Measurements from ENCODE around the gene PRKCA. TPM values are rescaled to one million over a fixed set of nuclear protein-coding genes. Genes with fewer than 3 reads are reported as not detected.

PRKCA gene
- total RNA-seq, 1 experiment from 2014 or later = 29.5 TPM

DNA sequence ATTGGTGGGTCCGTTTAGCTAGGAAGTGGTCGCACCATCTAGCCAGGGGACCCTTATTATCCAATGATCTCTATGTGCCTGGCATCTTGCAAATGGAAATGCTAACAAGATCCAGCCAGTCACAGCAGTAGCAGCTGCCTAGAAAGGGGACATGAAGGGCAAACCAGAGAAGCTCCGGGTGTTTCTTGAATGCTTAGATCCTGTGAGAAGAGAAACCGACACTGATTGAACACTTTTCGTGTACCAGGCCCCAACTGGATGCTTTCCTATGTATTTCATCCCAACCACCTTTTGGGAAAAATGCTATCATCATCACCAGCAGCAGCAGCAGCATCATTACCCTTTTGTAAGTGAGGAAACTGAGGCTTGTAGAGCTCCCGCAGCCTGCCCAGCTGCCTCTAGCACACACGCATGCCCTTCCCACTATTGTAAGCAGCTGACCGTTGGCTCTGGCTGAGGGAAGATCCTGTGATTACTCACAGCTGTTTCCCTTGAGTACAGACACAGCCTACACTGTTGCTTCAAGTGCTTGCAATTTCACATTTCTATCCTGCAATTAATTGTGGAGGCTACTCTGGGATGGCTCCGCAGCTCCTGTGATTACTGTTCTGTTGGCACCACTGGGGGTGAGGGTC lies 351.8 kb downstream of the PRKCA start:
- H3K27ac Mint-ChIP-seq = no peak overlapping the region
- no peak for ATAC-seq

DNA sequence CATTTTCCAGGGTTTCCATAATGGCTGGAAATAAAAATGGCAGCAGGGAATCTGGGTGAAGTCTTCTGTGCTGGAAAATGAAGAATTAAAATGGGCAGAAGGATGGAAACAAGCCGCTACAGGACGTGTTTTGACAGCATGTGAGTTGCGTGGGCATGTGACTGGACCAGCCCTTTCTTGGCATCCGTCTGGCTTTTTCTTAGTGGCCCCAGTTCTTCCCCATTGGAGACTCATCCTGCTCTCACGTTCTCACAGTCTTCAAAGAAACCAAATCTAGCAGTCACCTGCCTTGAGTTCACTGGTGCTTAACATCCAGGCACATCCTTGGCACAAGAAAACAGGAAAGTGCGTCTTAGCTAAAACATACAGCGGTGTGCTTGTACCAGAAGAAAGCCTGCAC lies 352.4 kb downstream of the PRKCA start:
- ATAC-seq (no peak), DNase-seq (ENCODE audit: low spot score) (no peak)
- Mint-ChIP-seq H3K4me1 (peaks cover 11% of the 10 kb centered on the region; the same call in 1 of the 2 replicates), H3K27me3 (ENCODE audit: low read depth) (no peaks in the 10 kb centered on the region), H3K4me3 (no peak overlapping the region), H3K36me3 (peaks cover 13% of the 10 kb centered on the region), H3K9me3 (peaks cover 6% of the 10 kb centered on the region), H3K27ac (no peak overlapping the region)
- CTCF ChIA-PET = interaction anchor here (1.0 kb wide), 1 partner anchor 19 kb away, joined by 3 read pairs; no protein-coding TSS in a partner anchor
- POLR2A ChIA-PET = interaction anchor here (0.6 kb wide), 1 partner anchor 523 kb away, joined by 4 read pairs; no protein-coding TSS in a partner anchor
- TF ChIP-seq ESRRA (CRISPR knock-in tag; IDR thresholded peaks at IDR 0.05; ENCODE audit: borderline replicate concordance) (no peak), SP1 (CRISPR knock-in tag; conservative IDR thresholded peaks at IDR 0.05) (no peak), PREB (CRISPR knock-in tag; IDR thresholded peaks at IDR 0.05; ENCODE audit: borderline replicate concordance) (no peak), NR3C1 (CRISPR knock-in tag; conservative IDR thresholded peaks at IDR 0.05; ENCODE audit: low read depth) (no peak), TP53 (CRISPR knock-in tag; IDR thresholded peaks at IDR 0.05) (no peak), ATF2 (CRISPR knock-in tag; IDR thresholded peaks at IDR 0.05; ENCODE audit: borderline replicate concordance, low read depth) (no peak), NFE2L1 (CRISPR knock-in tag; IDR thresholded peaks at IDR 0.05) (no peak), ZNF232 (CRISPR knock-in tag; IDR thresholded peaks at IDR 0.05) (no peak), ZNF281 (CRISPR knock-in tag; IDR thresholded peaks at IDR 0.05) (no peak), TEAD4 (CRISPR knock-in tag; IDR thresholded peaks at IDR 0.05) (no peak), MAX (CRISPR knock-in tag; IDR thresholded peaks at IDR 0.05) (no peak)
- TF ChIP-seq, protein P1, sequence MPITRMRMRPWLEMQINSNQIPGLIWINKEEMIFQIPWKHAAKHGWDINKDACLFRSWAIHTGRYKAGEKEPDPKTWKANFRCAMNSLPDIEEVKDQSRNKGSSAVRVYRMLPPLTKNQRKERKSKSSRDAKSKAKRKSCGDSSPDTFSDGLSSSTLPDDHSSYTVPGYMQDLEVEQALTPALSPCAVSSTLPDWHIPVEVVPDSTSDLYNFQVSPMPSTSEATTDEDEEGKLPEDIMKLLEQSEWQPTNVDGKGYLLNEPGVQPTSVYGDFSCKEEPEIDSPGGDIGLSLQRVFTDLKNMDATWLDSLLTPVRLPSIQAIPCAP (CRISPR knock-in tag; IDR thresholded peaks at IDR 0.05) = no peak
- TF ChIP-seq, protein P2, sequence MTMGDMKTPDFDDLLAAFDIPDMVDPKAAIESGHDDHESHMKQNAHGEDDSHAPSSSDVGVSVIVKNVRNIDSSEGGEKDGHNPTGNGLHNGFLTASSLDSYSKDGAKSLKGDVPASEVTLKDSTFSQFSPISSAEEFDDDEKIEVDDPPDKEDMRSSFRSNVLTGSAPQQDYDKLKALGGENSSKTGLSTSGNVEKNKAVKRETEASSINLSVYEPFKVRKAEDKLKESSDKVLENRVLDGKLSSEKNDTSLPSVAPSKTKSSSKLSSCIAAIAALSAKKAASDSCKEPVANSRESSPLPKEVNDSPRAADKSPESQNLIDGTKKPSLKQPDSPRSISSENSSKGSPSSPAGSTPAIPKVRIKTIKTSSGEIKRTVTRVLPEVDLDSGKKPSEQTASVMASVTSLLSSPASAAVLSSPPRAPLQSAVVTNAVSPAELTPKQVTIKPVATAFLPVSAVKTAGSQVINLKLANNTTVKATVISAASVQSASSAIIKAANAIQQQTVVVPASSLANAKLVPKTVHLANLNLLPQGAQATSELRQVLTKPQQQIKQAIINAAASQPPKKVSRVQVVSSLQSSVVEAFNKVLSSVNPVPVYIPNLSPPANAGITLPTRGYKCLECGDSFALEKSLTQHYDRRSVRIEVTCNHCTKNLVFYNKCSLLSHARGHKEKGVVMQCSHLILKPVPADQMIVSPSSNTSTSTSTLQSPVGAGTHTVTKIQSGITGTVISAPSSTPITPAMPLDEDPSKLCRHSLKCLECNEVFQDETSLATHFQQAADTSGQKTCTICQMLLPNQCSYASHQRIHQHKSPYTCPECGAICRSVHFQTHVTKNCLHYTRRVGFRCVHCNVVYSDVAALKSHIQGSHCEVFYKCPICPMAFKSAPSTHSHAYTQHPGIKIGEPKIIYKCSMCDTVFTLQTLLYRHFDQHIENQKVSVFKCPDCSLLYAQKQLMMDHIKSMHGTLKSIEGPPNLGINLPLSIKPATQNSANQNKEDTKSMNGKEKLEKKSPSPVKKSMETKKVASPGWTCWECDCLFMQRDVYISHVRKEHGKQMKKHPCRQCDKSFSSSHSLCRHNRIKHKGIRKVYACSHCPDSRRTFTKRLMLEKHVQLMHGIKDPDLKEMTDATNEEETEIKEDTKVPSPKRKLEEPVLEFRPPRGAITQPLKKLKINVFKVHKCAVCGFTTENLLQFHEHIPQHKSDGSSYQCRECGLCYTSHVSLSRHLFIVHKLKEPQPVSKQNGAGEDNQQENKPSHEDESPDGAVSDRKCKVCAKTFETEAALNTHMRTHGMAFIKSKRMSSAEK (CRISPR knock-in tag; IDR thresholded peaks at IDR 0.05; ENCODE audit: borderline replicate concordance) = no peak

More for the DNA sequence above, 351.8 kb downstream of the PRKCA start:
- Mint-ChIP-seq H3K36me3 (peaks cover 13% of the 10 kb centered on the region), H3K27me3 (ENCODE audit: low read depth) (no peaks in the 10 kb centered on the region), H3K4me3 (no peak overlapping the region), H3K9me3 (peaks cover 6% of the 10 kb centered on the region), H3K4me1 (peaks cover 11% of the 10 kb centered on the region; the same call in 1 of the 2 replicates)
- ChIA-PET CTCF (interaction anchor here (1.0 to 1.4 kb wide), 2 partner anchors 20 to 73 kb away, joined by 3 read pairs; no protein-coding TSS in a partner anchor), POLR2A (interaction anchor here (0.6 kb wide), 1 partner anchor 522 kb away, joined by 4 read pairs; no protein-coding TSS in a partner anchor)
- no peak for TF ChIP-seq NFYB (CRISPR knock-in tag; conservative IDR thresholded peaks at IDR 0.05; ENCODE audit: low read depth)
- TF ChIP-seq NR2C2 (CRISPR knock-in tag; IDR thresholded peaks at IDR 0.05) = no peak
- TF ChIP-seq JUN (CRISPR knock-in tag; IDR thresholded peaks at IDR 0.05) = no peak
- no peak for TF ChIP-seq ESRRA (CRISPR knock-in tag; IDR thresholded peaks at IDR 0.05; ENCODE audit: borderline replicate concordance)
- TF ChIP-seq, protein P3, sequence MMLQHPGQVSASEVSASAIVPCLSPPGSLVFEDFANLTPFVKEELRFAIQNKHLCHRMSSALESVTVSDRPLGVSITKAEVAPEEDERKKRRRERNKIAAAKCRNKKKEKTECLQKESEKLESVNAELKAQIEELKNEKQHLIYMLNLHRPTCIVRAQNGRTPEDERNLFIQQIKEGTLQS (CRISPR knock-in tag; conservative IDR thresholded peaks at IDR 0.05) = no peak
- TF ChIP-seq GTF2I (CRISPR knock-in tag; conservative IDR thresholded peaks at IDR 0.05) = no peak
- TF ChIP-seq FOXP1 (CRISPR knock-in tag; IDR thresholded peaks at IDR 0.05; ENCODE audit: borderline replicate concordance) = no peak
- no peak for TF ChIP-seq EMX1 (CRISPR knock-in tag; IDR thresholded peaks at IDR 0.05)
- TF ChIP-seq, protein P4, sequence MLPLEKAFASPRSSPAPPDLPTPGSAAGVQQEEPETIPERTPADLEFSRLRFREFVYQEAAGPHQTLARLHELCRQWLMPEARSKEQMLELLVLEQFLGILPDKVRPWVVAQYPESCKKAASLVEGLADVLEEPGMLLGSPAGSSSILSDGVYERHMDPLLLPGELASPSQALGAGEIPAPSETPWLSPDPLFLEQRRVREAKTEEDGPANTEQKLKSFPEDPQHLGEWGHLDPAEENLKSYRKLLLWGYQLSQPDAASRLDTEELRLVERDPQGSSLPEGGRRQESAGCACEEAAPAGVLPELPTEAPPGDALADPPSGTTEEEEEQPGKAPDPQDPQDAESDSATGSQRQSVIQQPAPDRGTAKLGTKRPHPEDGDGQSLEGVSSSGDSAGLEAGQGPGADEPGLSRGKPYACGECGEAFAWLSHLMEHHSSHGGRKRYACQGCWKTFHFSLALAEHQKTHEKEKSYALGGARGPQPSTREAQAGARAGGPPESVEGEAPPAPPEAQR (CRISPR knock-in tag; IDR thresholded peaks at IDR 0.05) = no peak
- no peak for TF ChIP-seq FOXJ3 (CRISPR knock-in tag; IDR thresholded peaks at IDR 0.05; ENCODE audit: borderline replicate concordance)
- no peak for TF ChIP-seq ZNF121 (CRISPR knock-in tag; IDR thresholded peaks at IDR 0.05)
- no peak for TF ChIP-seq ZNF263 (CRISPR knock-in tag; IDR thresholded peaks at IDR 0.05; ENCODE audit: low read depth)
- no peak for TF ChIP-seq JAZF1 (CRISPR knock-in tag; IDR thresholded peaks at IDR 0.05)
- TF ChIP-seq ZNF138 (CRISPR knock-in tag; conservative IDR thresholded peaks at IDR 0.05) = no peak
- DNase-seq (ENCODE audit: low spot score) = no peak

All from WTC11 (cell line).